Occipital lobe (tissue), 2 donors: ENCODE results near the gene C1orf167. TPM values are rescaled to one million over a fixed set of nuclear protein-coding genes. Genes with fewer than 3 reads are reported as not detected.

ENCODE experiments used
- DNase-seq: peaks from one replicate; lab custom pipeline; 2025; lab: John Stamatoyannopoulos, UW
- total RNA-seq: library from RNA; depleted of rRNA; stranded (reverse); fragments of >200 nt; gene quantifications from one replicate; pipeline ENCODE4 v1.2.3, GENCODE V29; 2014

The C1orf167 gene
- not detected for total RNA-seq

GRCh38 chr1:11761988-11762406 is at the start of gene C1orf167:
Gene C1orf167, plus strand, starts transcription at chr1:11762193. Its CDS starts 2,208 bp downstream, at chr1:11764401.
- no peak for DNase-seq

- no peak for DNase-seq
These were observed 49.7 kb upstream of the C1orf167 start for GRCh38 chr1:11712285-11712684.

GRCh38 chr1:11713095-11713494 is 48.9 kb upstream of the C1orf167 start:
- no peak for DNase-seq

GRCh38 chr1:11714831-11715575 is 47.0 kb upstream of the C1orf167 start:
- no peak for DNase-seq

- DNase-seq: peak; percentile 63
These were observed 42.5 kb upstream of the C1orf167 start for GRCh38 chr1:11719313-11720032.

GRCh38 chr1:11720033-11720376 is 42.0 kb upstream of the C1orf167 start:
- DNase-seq: no peak

GRCh38 chr1:11720525-11720924 is 41.5 kb upstream of the C1orf167 start:
- no peak for DNase-seq

- no peak for DNase-seq
These were observed 40.7 kb upstream of the C1orf167 start for GRCh38 chr1:11721311-11721710.

- DNase-seq: no peak
These were observed 39.5 kb upstream of the C1orf167 start for GRCh38 chr1:11722538-11722937.

GRCh38 chr1:11725616-11726015 is 36.4 kb upstream of the C1orf167 start:
- no peak for DNase-seq

GRCh38 chr1:11727119-11727518 is 34.9 kb upstream of the C1orf167 start:
- DNase-seq: no peak

- no peak for DNase-seq
These were observed 33.7 kb upstream of the C1orf167 start for GRCh38 chr1:11728126-11728806.

GRCh38 chr1:11729155-11729497 is 32.9 kb upstream of the C1orf167 start:
- no peak for DNase-seq

- DNase-seq: no peak
These were observed 32.2 kb upstream of the C1orf167 start for GRCh38 chr1:11729498-11730428.

GRCh38 chr1:11730429-11730891 is 31.5 kb upstream of the C1orf167 start:
- DNase-seq: no peak

GRCh38 chr1:11731691-11732283 is 30.2 kb upstream of the C1orf167 start:
- DNase-seq: peak; percentile 76

GRCh38 chr1:11733306-11733705 is 28.7 kb upstream of the C1orf167 start:
- no peak for DNase-seq

GRCh38 chr1:11735531-11735853 is 26.5 kb upstream of the C1orf167 start:
- DNase-seq: no peak

GRCh38 chr1:11735854-11736745 is 25.9 kb upstream of the C1orf167 start, which contains the start of gene AGTRAP:
Gene AGTRAP, plus strand, starts transcription at chr1:11736136. Its CDS starts 73 bp downstream, at chr1:11736209.
- peak; percentile 92 for DNase-seq
